BJ (cell line): ENCODE data around the gene RASA2. TPM values are rescaled to one million over a fixed set of nuclear protein-coding genes. Genes with fewer than 3 reads are reported as not detected.
A peak's percentile ranks its signal among the peaks of the same experiment; 100 is the strongest.
"Not testable (repeated sequence)": the region's sequence is repeated elsewhere in the genome, so short reads cannot be mapped to it uniquely, and the experiment has no call there.

Experiments used
- CTCF ChIA-PET: fragments of 350-600 bp; formaldehyde crosslinking; extraction: SDS; loops from one replicate; lab custom pipeline; 2021; ENCODE audit warnings: antibody characterized with exemption, inconsistent platforms; lab: Yijun Ruan, JAX
- POLR2A ChIA-PET: fragments of 300-600 bp; sonication (Branson Sonifier 250); formaldehyde crosslinking; extraction: SDS; loops from one replicate; lab custom pipeline; 2021; ENCODE audit warnings: antibody characterized with exemption; lab: Charles Lee
- DNase-seq: peaks from one replicate; pipeline ENCODE4 v3.0.0-alpha.2; 2011; ENCODE audit warnings: low read depth
- H3K27me3 ChIP-seq: 2 replicates; pipeline ENCODE4 v1.6.0; 2011; ENCODE audit warnings: low read length; ENCODE audit not compliant: control insufficient read depth, insufficient read depth
- H3K36me3 ChIP-seq: 2 replicates; pipeline ENCODE4 v1.5.1; 2011; ENCODE audit warnings: low read length; ENCODE audit not compliant: control insufficient read depth, insufficient read depth
- H3K4me3 ChIP-seq: 2 replicates; pipeline ENCODE4 v1.5.1; 2011; ENCODE audit warnings: low read depth, mild to moderate bottlenecking, control low read depth, low read length
- polyA plus RNA-seq: library from polyadenylated mRNA; depleted of rRNA; stranded (reverse); fragments of >200 nt; gene quantifications from 2 replicates; pipeline ENCODE4 v1.2.3, GENCODE V29; 2011
- TF ChIP-seq, protein P1 (sequence below): IDR thresholded peaks from 2 replicates; pipeline ENCODE4 v1.5.1; 2011; ENCODE audit warnings: low read depth, mild to moderate bottlenecking, control low read depth, inconsistent platforms, low read length, moderate library complexity; ENCODE audit not compliant: insufficient read depth

Gene RASA2
- polyA plus RNA-seq, 1 experiment: 5.6 TPM

DNA sequence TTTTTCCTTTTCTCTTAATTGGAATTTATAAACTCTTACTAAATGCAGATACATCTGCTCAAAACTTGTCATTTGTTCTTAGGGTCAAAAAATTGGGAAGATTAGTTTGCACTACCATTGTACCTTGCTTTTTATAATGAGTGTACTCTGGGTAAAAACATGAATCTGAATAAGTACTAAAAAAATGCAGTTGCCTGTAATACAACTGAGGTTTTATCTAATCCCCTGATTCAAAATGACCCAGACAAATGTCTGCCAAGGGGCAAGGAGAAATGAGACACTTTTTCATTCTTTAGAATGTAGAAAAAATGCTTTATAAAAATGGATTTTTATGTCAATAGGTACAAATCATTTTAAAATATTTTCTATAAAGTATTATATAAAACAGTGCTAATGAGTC is 42.4 kb downstream of the RASA2 start:
- Histone ChIP-seq H3K4me3 (no peak overlapping the region), H3K36me3 (no peaks in the 10 kb centered on the region), H3K27me3 (no peaks in the 10 kb centered on the region)
- CTCF ChIA-PET: no interaction called here
- POLR2A ChIA-PET: no interaction called here
- TF ChIP-seq, protein P1, sequence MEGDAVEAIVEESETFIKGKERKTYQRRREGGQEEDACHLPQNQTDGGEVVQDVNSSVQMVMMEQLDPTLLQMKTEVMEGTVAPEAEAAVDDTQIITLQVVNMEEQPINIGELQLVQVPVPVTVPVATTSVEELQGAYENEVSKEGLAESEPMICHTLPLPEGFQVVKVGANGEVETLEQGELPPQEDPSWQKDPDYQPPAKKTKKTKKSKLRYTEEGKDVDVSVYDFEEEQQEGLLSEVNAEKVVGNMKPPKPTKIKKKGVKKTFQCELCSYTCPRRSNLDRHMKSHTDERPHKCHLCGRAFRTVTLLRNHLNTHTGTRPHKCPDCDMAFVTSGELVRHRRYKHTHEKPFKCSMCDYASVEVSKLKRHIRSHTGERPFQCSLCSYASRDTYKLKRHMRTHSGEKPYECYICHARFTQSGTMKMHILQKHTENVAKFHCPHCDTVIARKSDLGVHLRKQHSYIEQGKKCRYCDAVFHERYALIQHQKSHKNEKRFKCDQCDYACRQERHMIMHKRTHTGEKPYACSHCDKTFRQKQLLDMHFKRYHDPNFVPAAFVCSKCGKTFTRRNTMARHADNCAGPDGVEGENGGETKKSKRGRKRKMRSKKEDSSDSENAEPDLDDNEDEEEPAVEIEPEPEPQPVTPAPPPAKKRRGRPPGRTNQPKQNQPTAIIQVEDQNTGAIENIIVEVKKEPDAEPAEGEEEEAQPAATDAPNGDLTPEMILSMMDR: no peak
- DNase-seq: no peak

DNA sequence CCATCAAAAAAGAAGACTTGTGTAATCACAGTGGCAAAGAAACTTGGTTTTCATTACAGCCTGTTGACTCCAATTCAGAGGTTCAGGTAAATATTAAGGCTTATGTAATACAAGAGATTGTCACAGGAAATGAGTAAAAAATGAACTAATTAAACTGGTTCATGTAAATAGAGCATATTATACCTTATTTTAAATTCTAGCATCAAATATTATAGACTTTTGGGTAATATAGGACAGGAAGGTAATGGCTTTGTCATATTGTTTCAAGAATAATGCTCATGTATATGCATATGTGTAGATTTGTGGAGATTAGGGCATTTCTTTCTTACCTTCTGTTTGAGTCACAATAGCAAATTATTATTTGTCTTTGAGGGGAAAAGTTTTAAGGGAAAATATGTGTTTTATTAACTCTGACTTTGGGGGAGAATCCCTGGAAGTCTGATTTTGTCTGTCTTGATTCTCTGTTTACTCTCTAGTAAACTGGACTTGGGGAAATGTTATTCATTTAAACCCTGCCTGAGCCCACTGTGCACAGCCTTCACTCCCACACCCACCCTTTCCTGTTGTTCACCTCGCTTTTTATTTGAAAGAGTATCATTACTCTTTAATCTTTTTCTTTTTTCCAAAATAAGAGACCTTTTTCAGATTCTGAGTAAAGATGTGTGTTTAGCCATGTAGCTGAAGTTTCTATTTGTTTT is 43.0 kb downstream of the RASA2 start:
- TF ChIP-seq, protein P1: no peak
- Histone ChIP-seq H3K36me3 (no peaks in the 10 kb centered on the region), H3K4me3 (no peak overlapping the region), H3K27me3 (no peaks in the 10 kb centered on the region)
- no peak for DNase-seq
- CTCF ChIA-PET: interaction anchor here (0.5 kb wide), 1 partner anchor 1523 kb away, joined by 3 read pairs; no protein-coding TSS in a partner anchor
- POLR2A ChIA-PET: interaction anchor here (0.7 kb wide), 1 partner anchor 164 kb away, joined by 3 read pairs; no protein-coding TSS in a partner anchor

GRCh38 chr3:141530415-141530768 is 43.6 kb downstream of the RASA2 start:
- TF ChIP-seq, protein P1: no peak
- H3K27me3 ChIP-seq: no peaks in the 10 kb centered on the region
- no peaks in the 10 kb centered on the region for H3K36me3 ChIP-seq
- peak; percentile 73 for DNase-seq
- no peak overlapping the region for H3K4me3 ChIP-seq
- ChIA-PET CTCF (interaction anchor here (0.5 kb wide), 1 partner anchor 1523 kb away, joined by 3 read pairs; no protein-coding TSS in a partner anchor), POLR2A (interaction anchor here (0.7 kb wide), 1 partner anchor 164 kb away, joined by 3 read pairs; no protein-coding TSS in a partner anchor)

DNA sequence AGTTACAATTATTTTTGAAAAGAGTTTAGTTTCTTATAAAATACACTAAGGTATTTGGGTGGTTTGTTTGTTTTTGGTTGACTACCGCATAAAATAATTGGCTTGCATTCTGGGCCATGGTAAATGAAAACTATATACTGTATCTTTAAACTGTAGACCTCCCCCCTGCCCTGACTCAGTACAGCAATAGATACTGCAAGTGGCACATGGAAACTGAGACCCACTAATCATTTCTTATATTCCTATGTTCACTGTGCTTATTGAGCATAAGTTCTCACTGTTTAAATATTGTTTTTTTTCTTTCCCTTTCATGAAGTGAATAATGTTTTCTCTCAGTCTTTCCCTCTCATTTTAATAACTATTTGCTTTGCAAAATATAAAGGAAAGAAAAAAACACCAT is 45.8 kb downstream of the RASA2 start:
- ChIA-PET POLR2A (no interaction called here), CTCF (no interaction called here)
- Histone ChIP-seq H3K27me3 (no peaks in the 10 kb centered on the region), H3K36me3 (peaks cover 2% of the 10 kb centered on the region; the same call in 1 of the 2 replicates), H3K4me3 (no peak overlapping the region)
- TF ChIP-seq, protein P1: no peak
- no peak for DNase-seq

- DNase-seq, CTCF ChIA-PET: not testable (repeated sequence)
Measured at GRCh38 chr3:141536017-141536416, 49.2 kb downstream of the RASA2 start.

More at GRCh38 chr3:141536017-141536416, 49.2 kb downstream of the RASA2 start:
- POLR2A ChIA-PET, H3K4me3 ChIP-seq, H3K36me3 ChIP-seq, H3K27me3 ChIP-seq: not testable (repeated sequence)
